GM12878 (cell line): ENCODE measurements around the gene PKMYT1. TPM values are rescaled to one million over a fixed set of nuclear protein-coding genes. Genes with fewer than 3 reads are reported as not detected.

Source experiments
- ATAC-seq: fragments of 200-7000 bp; cut with Tn5 transposase; 3 replicates; pipeline ENCODE4 v1.9.1; 2020; ENCODE audit warnings: mild to moderate bottlenecking, moderate library complexity
- BruUV-seq: library from RNA; stranded (reverse); fragments of 400-500 nt; replicated peaks from 2 replicates; lab custom pipeline; 2021; lab: Mats Ljungman, UMichigan
- CTCF ChIA-PET: fragments of 300-600 bp; sonication (Branson Sonifier 250); formaldehyde crosslinking; extraction: SDS; loops from one replicate; lab custom pipeline; 2021; ENCODE audit warnings: inconsistent platforms; lab: Yijun Ruan, JAX
- POLR2A ChIA-PET: fragments of 350-600 bp; formaldehyde crosslinking; extraction: SDS; loops from one replicate; lab custom pipeline; 2021; ENCODE audit warnings: inconsistent platforms; lab: Charles Lee
- RAD21 ChIA-PET: fragments of 300-600 bp; sonication (Branson Sonifier 250); formaldehyde crosslinking; loops from one replicate; lab custom pipeline; 2023; ENCODE audit warnings: antibody characterized with exemption; ENCODE audit not compliant: unreplicated experiment; lab: Charles Lee
- SMC1A ChIA-PET: fragments of 300-600 bp; sonication (Branson Sonifier 250); formaldehyde crosslinking; loops from one replicate; lab custom pipeline; 2023; ENCODE audit not compliant: unreplicated experiment, uncharacterized antibody; lab: Charles Lee
- DNase-seq: peaks from one replicate; pipeline ENCODE4 v3.0.0-alpha.2; 2011; ENCODE audit warnings: low read depth, low spot score
- FAIRE-seq: peaks from 3 replicates; lab custom pipeline; 2011; peaks lifted over from hg19 to GRCh38; lab: Jason Lieb, UNC
- H2AFZ ChIP-seq: 2 replicates; pipeline ENCODE4 v1.6.0; 2011; ENCODE audit warnings: low read depth, low read length, control low read depth; ENCODE audit not compliant: control insufficient read depth
- H3K27ac ChIP-seq: 2 replicates; pipeline ENCODE4 v1.5.1; 2011; ENCODE audit warnings: control low read depth; ENCODE audit not compliant: control insufficient read depth, insufficient read depth
- H3K27me3 ChIP-seq, 2 experiments: replicated peaks in 1 of 2; 2 replicates each; pipeline versions ENCODE4 v1.6.0 to v1.6.1; 2011; ENCODE audit warnings: low read length in 1 of 2; ENCODE audit not compliant: control insufficient read depth in 2 of 2, insufficient read depth in 2 of 2
- H3K36me3 ChIP-seq, 2 experiments: 2 replicates each; pipeline ENCODE4 v1.5.1; 2011; ENCODE audit warnings: low read length in 1 of 2; ENCODE audit not compliant: control insufficient read depth in 2 of 2, insufficient read depth in 2 of 2
- H3K4me1 ChIP-seq: 2 replicates; pipeline ENCODE4 v1.6.1; 2011; ENCODE audit warnings: mild to moderate bottlenecking, low read length, moderate library complexity, mixed read lengths; ENCODE audit not compliant: control insufficient read depth, insufficient read depth
- H3K4me2 ChIP-seq: 2 replicates; pipeline ENCODE4 v1.6.0; 2011; ENCODE audit warnings: control low read depth; ENCODE audit not compliant: control insufficient read depth, insufficient read depth
- H3K4me3 ChIP-seq: fragments of 200-600 bp; sonication (generic); 2 replicates; pipeline ENCODE4 v1.5.1; 2016
- H3K79me2 ChIP-seq: 2 replicates; pipeline ENCODE4 v1.6.0; 2011; ENCODE audit warnings: low read length; ENCODE audit not compliant: control insufficient read depth, insufficient read depth
- H3K9ac ChIP-seq: 2 replicates; pipeline ENCODE4 v1.8.0; 2011; ENCODE audit warnings: low read length, control low read depth, mixed read lengths; ENCODE audit not compliant: control insufficient read depth, insufficient read depth
- H3K9me3 ChIP-seq: replicated peaks from 3 replicates; pipeline ENCODE4 v1.5.1; 2011; ENCODE audit warnings: mild to moderate bottlenecking, low read length; ENCODE audit not compliant: control insufficient read depth, insufficient read depth
- H4K20me1 ChIP-seq: 2 replicates; pipeline ENCODE4 v1.6.0; 2011; ENCODE audit not compliant: control insufficient read depth, insufficient read depth
- BACH1 ChIP-seq: fragments of 450-650 bp; IDR thresholded peaks from 2 replicates; pipeline ENCODE4 v1.6.1; 2017; ENCODE audit warnings: mild to moderate bottlenecking, borderline replicate concordance
- POLR2A ChIP-seq: IDR thresholded peaks from 2 replicates; pipeline ENCODE4 v1.6.1; 2011; ENCODE audit warnings: low read depth, mild to moderate bottlenecking, low read length
- SPI1 ChIP-seq: IDR thresholded peaks from 2 replicates; pipeline ENCODE4 v1.6.1; 2011; ENCODE audit warnings: low read depth, mild to moderate bottlenecking, low read length, moderate library complexity, borderline replicate concordance; ENCODE audit not compliant: insufficient read depth
- SUZ12 ChIP-seq: fragments of 200-600 bp; sonication (generic); IDR thresholded peaks from one replicate; pipeline ENCODE4 v1.6.1; 2018; ENCODE audit warnings: antibody characterized with exemption, mild to moderate bottlenecking; ENCODE audit not compliant: unreplicated experiment
- TARDBP ChIP-seq: IDR thresholded peaks from 2 replicates; pipeline ENCODE4 v1.6.1; 2016; ENCODE audit warnings: borderline replicate concordance
- ZBED1 ChIP-seq: IDR thresholded peaks from 2 replicates; pipeline ENCODE4 v1.6.1; 2016; ENCODE audit warnings: borderline replicate concordance
- ZNF622 ChIP-seq: fragments of 450-650 bp; IDR thresholded peaks from 2 replicates; pipeline ENCODE4 v1.6.1; 2017; ENCODE audit warnings: mild to moderate bottlenecking, inconsistent platforms
- WGBS: methylation state at CpG from one replicate; pipeline ENCODE4 v1.1.6; 2016; ENCODE audit warnings: low lambda C conversion rate; ENCODE audit not compliant: insufficient replicate concordance, insufficient coverage; ENCODE audit errors: missing lambda C conversion rate; 5-methylcytosine and 5-hydroxymethylcytosine counted together
- in situ Hi-C: fragments of 300-500 bp; cut with MboI; formaldehyde crosslinking; loops from 9 replicates; pipeline ENCODE4 v1.14.3; 2018; ENCODE audit warnings: mixed read lengths
- intact Hi-C: fragments of 100-400 bp; cut with micrococcal nuclease; formaldehyde crosslinking; loops from one replicate; pipeline ENCODE4 v1.14.2; 2022; ENCODE audit not compliant: unreplicated experiment
- polyA plus RNA-seq, 11 experiments: library from polyadenylated mRNA; depleted of rRNA in 4 of 11; unstranded in 6 of 11; stranded (reverse) in 5 of 11; fragments of >200 nt; fragmentation: Nextera tagmentation in 4 of 11; fragmentation: Illumina TruSeq in 1 of 11; extraction: Ambion mirVana in 4 of 11; extraction: Trizol in 1 of 11; gene quantifications; 1 replicate in 1 of 11; 2 replicates in 10 of 11; pipeline versions ENCODE4 v1.2.1 to v1.2.3, GENCODE V29; 2011 to 2016; ENCODE audit warnings: inconsistent platforms in 2 of 11, missing spikeins in 2 of 11, low read depth in 1 of 11
- total RNA-seq, 4 experiments: library from RNA; depleted of rRNA in 3 of 4; stranded (reverse); fragments of >200 nt in 3 of 4; fragmentation: Illumina TruSeq in 1 of 4; extraction: Trizol in 1 of 4; gene quantifications; 2 replicates each; pipeline versions ENCODE4 v1.2.1 to v1.2.3, GENCODE V29; 2013 to 2021
- TF ChIP-seq, protein P1 (sequence below), 3 experiments: IDR thresholded peaks in 2 of 3; conservative IDR thresholded peaks in 1 of 3; 2 replicates each; pipeline ENCODE4 v1.5.1; 2011; ENCODE audit warnings: low read depth in 3 of 3, low read length in 3 of 3, mild to moderate bottlenecking in 3 of 3, control low read depth in 2 of 3, moderate library complexity in 2 of 3, inconsistent platforms in 1 of 3, mixed read lengths in 1 of 3; ENCODE audit not compliant: control insufficient read depth in 2 of 3, insufficient read depth in 1 of 3; ENCODE audit errors: extremely low read depth in 1 of 3

The PKMYT1 gene
- total and polyA plus RNA-seq, 10 of the 15 experiments (the other 5 are each of a cell fraction or from before 2014, with no cell fraction given), result 4.6 to 101 (median 29.9) TPM

DNA sequence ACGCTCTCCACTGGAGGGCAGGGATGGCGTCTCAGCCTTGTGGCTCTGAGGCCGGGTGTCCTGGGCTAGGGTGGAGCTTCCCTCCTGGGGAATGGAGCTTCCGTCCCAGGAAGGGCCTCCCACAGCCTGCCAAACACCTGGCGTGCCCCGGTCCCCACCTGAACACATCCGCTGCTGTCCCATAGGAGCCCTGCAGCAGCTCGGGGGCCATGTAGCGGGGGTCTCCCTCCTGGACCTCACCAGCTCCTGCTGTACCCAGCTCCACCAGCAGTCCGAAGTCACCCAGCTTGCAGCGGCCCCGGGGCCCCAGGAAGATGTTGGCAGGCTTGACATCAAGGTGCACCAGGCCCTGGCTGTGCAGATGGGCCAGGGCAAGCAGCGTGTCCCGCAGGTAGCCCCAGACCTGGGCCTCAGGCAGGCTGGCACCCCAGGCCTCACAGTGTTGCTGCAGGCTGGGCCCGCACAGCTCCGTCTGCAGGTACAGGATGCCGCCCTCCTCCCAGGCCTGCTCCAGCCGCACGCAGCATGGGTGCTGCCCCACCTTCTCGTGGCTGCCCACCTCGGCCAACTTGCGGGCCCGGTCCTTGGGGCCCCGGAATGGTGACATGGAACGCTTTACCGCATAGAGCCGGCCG is 5.0 kb downstream of the PKMYT1 start:
- intact Hi-C loops (no loop called here), in situ Hi-C loops (no loop called here)
- BruUV-seq, result no TSS peak
- peaks cover 18% of the 10 kb centered on the region for H3K79me2 ChIP-seq
- H3K27me3 ChIP-seq, result no peaks in the 10 kb centered on the region
- ChIA-PET CTCF (no interaction called here), SMC1A (no interaction called here), POLR2A (no interaction called here), RAD21 (interaction anchor here (0.9 kb wide), 1 partner anchor 10 kb away, joined by 3 read pairs; no protein-coding TSS in a partner anchor)
- no peak overlapping the region for H3K4me2 ChIP-seq
- H3K27ac ChIP-seq, result no peak overlapping the region
- H3K4me1 ChIP-seq, result peaks cover 10% of the 10 kb centered on the region
- no peak overlapping the region for H2AFZ ChIP-seq
- H3K4me3 ChIP-seq, result no peak overlapping the region
- DNase-seq (no peak), ATAC-seq (no peak), FAIRE-seq (no peak)
- H3K9ac ChIP-seq, result no peak overlapping the region
- H3K9me3 ChIP-seq, result no peaks in the 10 kb centered on the region
- 91% methylated on average over 28 of the region's 28 CpGs for WGBS
- H3K36me3 ChIP-seq, result peaks cover 4 to 22% of the 10 kb centered on the region in 2 experiments; a peak in 3 of 4 replicates
- H4K20me1 ChIP-seq, result no peaks in the 10 kb centered on the region
- no peak for TF ChIP-seq ZNF622
- TF ChIP-seq, protein P1, sequence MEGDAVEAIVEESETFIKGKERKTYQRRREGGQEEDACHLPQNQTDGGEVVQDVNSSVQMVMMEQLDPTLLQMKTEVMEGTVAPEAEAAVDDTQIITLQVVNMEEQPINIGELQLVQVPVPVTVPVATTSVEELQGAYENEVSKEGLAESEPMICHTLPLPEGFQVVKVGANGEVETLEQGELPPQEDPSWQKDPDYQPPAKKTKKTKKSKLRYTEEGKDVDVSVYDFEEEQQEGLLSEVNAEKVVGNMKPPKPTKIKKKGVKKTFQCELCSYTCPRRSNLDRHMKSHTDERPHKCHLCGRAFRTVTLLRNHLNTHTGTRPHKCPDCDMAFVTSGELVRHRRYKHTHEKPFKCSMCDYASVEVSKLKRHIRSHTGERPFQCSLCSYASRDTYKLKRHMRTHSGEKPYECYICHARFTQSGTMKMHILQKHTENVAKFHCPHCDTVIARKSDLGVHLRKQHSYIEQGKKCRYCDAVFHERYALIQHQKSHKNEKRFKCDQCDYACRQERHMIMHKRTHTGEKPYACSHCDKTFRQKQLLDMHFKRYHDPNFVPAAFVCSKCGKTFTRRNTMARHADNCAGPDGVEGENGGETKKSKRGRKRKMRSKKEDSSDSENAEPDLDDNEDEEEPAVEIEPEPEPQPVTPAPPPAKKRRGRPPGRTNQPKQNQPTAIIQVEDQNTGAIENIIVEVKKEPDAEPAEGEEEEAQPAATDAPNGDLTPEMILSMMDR (IDR thresholded peaks at IDR 0.05 in 2 of 3, conservative IDR thresholded peaks at IDR 0.05 in 1 of 3; ENCODE audit: control insufficient read depth in 2 of 3, extremely low read depth in 1 of 3, insufficient read depth in 1 of 3, low read depth in 3 of 3, low read length in 3 of 3), result 0 out of 6 replicates have a peak, but pooled peaks of 1 of the 3 experiments have one; percentile 0
- TF ChIP-seq POLR2A, result peak; percentile 46; the same call in 1 of the 2 replicates
- TF ChIP-seq SUZ12, result no peak
- no peak for TF ChIP-seq SPI1
- no peak for TF ChIP-seq BACH1
- no peak for TF ChIP-seq TARDBP
- TF ChIP-seq ZBED1, result no peak
